PC-9 (cell line): Measurements from ENCODE around the gene SLC22A12.

ENCODE experiments used
- CTCF ChIP-seq: fragments of 200-600 bp; sonication (generic); conservative IDR thresholded peaks from 2 replicates; pipeline ENCODE4 v1.6.1; 2017; ENCODE audit warnings: mixed run types, antibody characterized with exemption, mild to moderate bottlenecking, moderate library complexity
- EZH2 ChIP-seq: fragments of 200-600 bp; sonication (generic); IDR thresholded peaks from 2 replicates; pipeline ENCODE4 v1.8.0; 2017; ENCODE audit warnings: antibody characterized with exemption, low read depth

DNA sequence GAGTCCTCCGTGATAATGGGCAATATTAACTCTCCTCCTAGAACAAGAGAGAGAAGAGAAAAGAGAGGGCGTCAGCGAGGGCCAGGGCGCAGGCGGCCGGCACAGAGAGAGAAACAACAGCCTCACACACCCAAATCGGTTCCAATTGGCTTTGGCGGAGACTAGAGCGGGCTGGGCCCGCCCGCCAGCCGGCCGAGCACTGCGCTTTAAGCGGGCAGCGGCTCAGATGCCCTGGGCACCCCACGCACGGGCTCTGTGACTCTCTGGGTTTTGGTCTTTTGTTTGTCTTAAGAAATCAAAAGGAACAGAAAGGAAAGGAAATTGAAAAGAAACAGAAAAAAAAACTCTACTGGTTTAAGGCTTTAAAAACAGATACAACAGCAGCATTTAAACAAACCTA, 17.0 kb downstream of the SLC22A12 start:
- TF ChIP-seq CTCF: no peak
- TF ChIP-seq EZH2: no peak
